ENCODE measurements around the gene CLHC1. TPM values are rescaled to one million over a fixed set of nuclear protein-coding genes. Genes with fewer than 3 reads are reported as not detected.
"Not testable (repeated sequence)": the region's sequence is repeated elsewhere in the genome, so short reads cannot be mapped to it uniquely, and the experiment has no call there.

CLHC1 gene
- total RNA-seq (10 to 100 TPM in 1 of 5 donors, 1 to 10 TPM in 4; 1.9 to 43.9 (median 9.6) TPM), polyA plus RNA-seq (1 to 10 TPM; 4.0 to 8.8 (median 4.9) TPM)
- long read RNA-seq, donor 1: 0 reads
- long read RNA-seq, donor 2: 0 reads
- long read RNA-seq, donor 3, partial matches to known transcripts: 1,102 of 2,632 reads
- long read RNA-seq, donor 3, other reads (novel, unspliced or antisense): 1,530 of 2,632 reads
- long read RNA-seq, donor 4: 0 reads
- long read RNA-seq, donor 5, partial matches to known transcripts: 1,682 of 3,783 reads
- long read RNA-seq, donor 5, other reads (novel, unspliced or antisense): 2,101 of 3,783 reads
- long read RNA-seq, donor 6: 0 reads
- long read RNA-seq, donor 7, partial matches to known transcripts: 2,240 of 5,016 reads
- long read RNA-seq, donor 7, other reads (novel, unspliced or antisense): 2,775 of 5,016 reads
- long read RNA-seq, donor 8, partial matches to known transcripts: 1,962 of 4,693 reads
- long read RNA-seq, donor 8, other reads (novel, unspliced or antisense): 2,731 of 4,693 reads
- long read RNA-seq, donor 9, partial matches to known transcripts: 3,201 of 6,337 reads
- long read RNA-seq, donor 9, other reads (novel, unspliced or antisense): 3,136 of 6,337 reads
- long read RNA-seq, donor 10, partial matches to known transcripts: 1,057 of 2,378 reads
- long read RNA-seq, donor 10, other reads (novel, unspliced or antisense): 1,321 of 2,378 reads

GRCh38 chr2:55232084-55232862, at the start of gene CLHC1, which contains the start of gene RPS27A:
Gene CLHC1 (minus strand): TSS chr2:55232293. CDS start chr2:55222411, 9,882 bp downstream.
Gene RPS27A (plus strand): TSS chr2:55232688. CDS start chr2:55232825, 137 bp downstream.
- H3K27ac ChIP-seq: peak within 1 kb of the TSS; percentile 81 to 98 (median 94)
- peak in 1 of 7 experiments; percentile 18 for TF ChIP-seq CTCF (IDR thresholded peaks at IDR 0.05)
- TF ChIP-seq POLR2AphosphoS5 (IDR thresholded peaks at IDR 0.05): peak; percentile 65 to 93 (median 93)
- TF ChIP-seq POLR2A (IDR thresholded peaks at IDR 0.05): peak in 2 of 4 donors; percentile 68 to 73
- no peak for TF ChIP-seq EP300 (IDR thresholded peaks at IDR 0.05)
- intact Hi-C loops (cut with DNase I; ENCODE audit: low total_unique reads): no loop called here
- peaks cover 28 to 45% (median 37%) of the 10 kb centered on the region in 4 donors for H3K36me3 ChIP-seq
- H3K4me3 ChIP-seq: peak within 1 kb of the TSS; percentile 75 to 92 (median 83)
- H3K27me3 ChIP-seq: no peaks in the 10 kb centered on the region
- WGBS, 5 donors: 0% methylated on average over 37 of the region's 37 CpGs
- H3K9me3 ChIP-seq: no peaks in the 10 kb centered on the region
- DNase-seq: peak; percentile 89 to 98
- peaks cover 17 to 57% (median 36%) of the 10 kb centered on the region in 4 donors for H3K4me1 ChIP-seq

DNA sequence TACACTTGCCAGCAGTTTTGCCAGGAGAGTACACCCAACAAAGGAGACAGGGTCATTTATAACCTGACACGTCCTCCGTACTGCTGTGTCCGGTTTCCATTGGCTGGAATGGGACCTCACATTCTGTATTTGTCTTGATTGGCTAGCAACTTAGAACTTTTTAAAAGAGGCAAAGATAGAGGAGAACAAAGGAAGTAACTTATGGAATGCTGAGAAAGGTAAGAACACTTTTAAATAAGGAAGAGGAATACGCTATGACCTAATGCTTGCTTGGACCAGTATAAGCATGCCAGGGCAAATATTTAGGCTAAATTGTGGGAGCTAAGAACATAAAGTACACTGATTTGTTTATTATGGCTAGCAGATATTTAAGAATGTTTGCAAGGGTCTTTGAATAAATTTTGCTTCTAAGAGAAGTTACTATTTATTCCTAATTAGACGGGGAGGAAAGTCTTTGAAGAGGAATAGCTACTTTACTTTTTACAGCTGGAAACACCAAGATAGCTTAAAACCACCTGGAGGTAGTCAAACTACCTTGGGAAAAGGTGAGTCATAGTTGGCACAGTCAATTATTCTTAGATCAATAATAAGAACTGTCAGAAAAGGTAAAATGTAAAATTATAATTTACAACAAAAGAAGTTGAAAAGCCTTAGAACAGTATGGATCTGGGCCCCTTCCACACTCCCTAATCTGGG, 48.9 kb upstream of the CLHC1 start:
- H3K27me3 ChIP-seq; H3K36me3 ChIP-seq; intact Hi-C loops (cut with DNase I; ENCODE audit: low total_unique reads); H3K9me3 ChIP-seq; DNase-seq: not testable (repeated sequence)
- peak overlapping the region in 1 of 4 donors; percentile 59 for H3K4me3 ChIP-seq
- H3K27ac ChIP-seq: peak overlapping the region in 4 of 5 donors; percentile 92 to 96 (median 93)
- WGBS, 5 donors: 67 to 87% (median 80%) methylated on average over 5 of the region's 5 CpGs
- peaks cover 10 to 29% (median 27%) of the 10 kb centered on the region in 4 donors for H3K4me1 ChIP-seq

DNA sequence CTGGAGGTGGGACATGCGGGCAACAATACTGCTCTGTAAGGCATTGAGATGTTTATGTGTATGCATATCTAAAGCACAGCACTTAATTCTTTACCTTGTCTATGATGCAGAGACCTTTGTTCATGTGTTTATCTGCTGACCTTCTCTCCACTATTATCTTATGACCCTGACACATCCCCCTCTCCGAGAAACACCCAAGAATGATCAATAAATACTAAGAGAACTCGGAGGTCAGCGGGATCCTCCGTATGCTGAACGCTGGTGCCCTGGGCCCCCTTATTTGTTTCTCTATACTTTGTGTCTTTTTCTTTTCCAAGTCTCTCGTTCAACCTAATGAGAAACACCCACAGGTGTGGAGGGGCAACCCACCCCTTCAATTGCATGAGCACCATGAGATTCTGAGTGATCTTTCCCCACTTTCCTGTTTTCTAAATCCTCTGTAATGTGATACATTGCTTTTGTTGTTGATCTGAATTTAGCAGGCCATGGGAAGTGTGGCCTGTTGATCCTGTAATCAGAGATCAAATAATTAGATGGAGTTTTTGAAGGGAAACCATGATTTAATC, 47.8 kb upstream of the CLHC1 start:
- intact Hi-C loops (cut with DNase I; ENCODE audit: low total_unique reads); H3K27me3 ChIP-seq; H3K27ac ChIP-seq; H3K9me3 ChIP-seq; H3K4me3 ChIP-seq; DNase-seq; H3K36me3 ChIP-seq: not testable (repeated sequence)
- WGBS, 5 donors: 62 to 78% (median 74%) methylated on average over 7 of the region's 7 CpGs
- H3K4me1 ChIP-seq: peaks cover 10 to 25% (median 24%) of the 10 kb centered on the region in 4 donors

DNA sequence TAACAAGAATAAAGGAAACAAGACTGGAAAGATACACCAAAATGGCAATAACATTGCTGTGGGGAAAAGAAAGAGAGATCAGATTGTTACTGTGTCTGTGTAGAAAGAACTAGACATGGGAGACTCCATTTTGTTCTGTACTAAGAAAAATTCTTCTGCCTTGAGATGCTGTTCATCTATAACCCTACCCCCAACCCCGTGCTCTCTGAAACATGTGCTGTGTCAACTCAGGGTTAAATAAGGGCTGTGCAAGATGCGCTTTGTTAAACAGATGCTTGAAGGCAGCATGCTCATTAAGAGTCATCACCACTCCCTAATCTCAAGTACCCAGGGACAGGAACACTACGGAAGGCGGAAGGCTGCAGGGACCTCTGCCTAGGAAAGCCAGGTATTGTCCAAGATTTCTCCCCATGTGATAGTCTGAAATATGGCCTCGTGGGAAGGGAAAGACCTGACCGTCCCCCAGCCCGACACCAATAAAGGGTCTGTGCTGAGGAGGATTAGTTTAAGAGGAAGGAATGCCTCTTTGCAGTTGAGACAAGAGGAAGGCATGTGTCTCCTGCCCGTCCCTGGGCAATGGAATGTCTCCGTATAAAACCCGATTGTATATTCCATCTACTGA, 47.2 kb upstream of the CLHC1 start:
- 50 to 65% (median 57%) methylated on average over 10 of the region's 10 CpGs for WGBS, 5 donors
- H3K36me3 ChIP-seq; intact Hi-C loops (cut with DNase I; ENCODE audit: low total_unique reads); H3K4me3 ChIP-seq; DNase-seq; H3K27me3 ChIP-seq; H3K9me3 ChIP-seq; H3K27ac ChIP-seq: not testable (repeated sequence)
- peaks cover 10 to 21% (median 19%) of the 10 kb centered on the region in 4 donors for H3K4me1 ChIP-seq

GRCh38 chr2:55277310-55277709, 45.2 kb upstream of the CLHC1 start:
- H3K4me3 ChIP-seq: no peak overlapping the region

DNA sequence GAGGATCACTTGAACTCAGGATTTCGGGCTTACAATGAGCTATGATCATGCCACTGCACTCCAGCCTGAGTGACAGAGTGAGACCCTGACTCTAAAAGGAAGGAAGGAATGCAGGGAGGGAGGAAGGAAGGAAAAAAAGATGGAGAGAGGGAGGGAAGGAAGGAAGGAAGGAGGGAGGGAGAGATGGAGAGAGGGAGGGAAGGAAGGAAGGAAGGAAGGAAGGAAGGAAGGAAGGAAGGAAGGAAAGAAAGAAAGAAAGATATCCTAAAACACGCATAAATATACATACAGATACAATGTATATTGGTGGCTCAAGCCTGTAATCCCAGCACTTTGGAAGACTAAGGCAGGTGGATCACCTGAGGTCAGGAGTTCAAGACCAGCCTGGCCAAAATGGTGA, 42.3 kb upstream of the CLHC1 start:
- H3K36me3 ChIP-seq; H3K27ac ChIP-seq; DNase-seq; intact Hi-C loops (cut with DNase I; ENCODE audit: low total_unique reads); H3K27me3 ChIP-seq; H3K9me3 ChIP-seq; H3K4me3 ChIP-seq: not testable (repeated sequence)
- WGBS, 5 donors: 88 to 95% (median 93%) methylated on average over 2 of the region's 2 CpGs
- H3K4me1 ChIP-seq: peaks cover 4 to 11% (median 7%) of the 10 kb centered on the region in 4 donors

More at GRCh38 chr2:55277310-55277709, 45.2 kb upstream of the CLHC1 start:
- H3K36me3 ChIP-seq: no peaks in the 10 kb centered on the region
- DNase-seq: no peak
- intact Hi-C loops (cut with DNase I; ENCODE audit: low total_unique reads): no loop called here
- no peaks in the 10 kb centered on the region for H3K27me3 ChIP-seq
- 57 to 77% (median 65%) methylated on average over 3 of the region's 3 CpGs for WGBS, 5 donors
- no peak overlapping the region for H3K27ac ChIP-seq
- no peaks in the 10 kb centered on the region for H3K9me3 ChIP-seq
- H3K4me1 ChIP-seq: peaks cover 0 to 9% (median 4%) of the 10 kb centered on the region in 4 donors
- no peak for TF ChIP-seq POLR2A (IDR thresholded peaks at IDR 0.05)
- TF ChIP-seq POLR2AphosphoS5 (IDR thresholded peaks at IDR 0.05): no peak
- TF ChIP-seq CTCF (IDR thresholded peaks at IDR 0.05): no peak
- no peak for TF ChIP-seq EP300 (IDR thresholded peaks at IDR 0.05)

All from stomach (tissue), 19 donors.